Heart right ventricle (tissue), 16 donors: Measurements from ENCODE around the gene EGFLAM. TPM values are rescaled to one million over a fixed set of nuclear protein-coding genes. Genes with fewer than 3 reads are reported as not detected.

Source experiments
- ATAC-seq, 8 donors: fragments of 200-7000 bp; cut with Tn5 transposase; one replicate each; pipeline ENCODE4 v1.9.1; 2020; ENCODE audit warnings: mild to moderate bottlenecking in 8 of 8, moderate library complexity in 8 of 8, moderate number of reproducible peaks in 1 of 8
- DNase-seq, 2 donors: peaks; one replicate each; pipeline ENCODE4 v3.0.0-alpha.2; 2020
- H3K27ac ChIP-seq, 10 donors: fragments of 200-600 bp; sonication (generic) in 2 of 10; one replicate each; pipeline versions ENCODE4 v1.5.0 to v1.8.0; 2020 to 2022; ENCODE audit warnings: mild to moderate bottlenecking in 3 of 10
- H3K27me3 ChIP-seq, 7 donors: fragments of 200-600 bp; one replicate each; pipeline ENCODE4 v1.8.0; 2021 to 2022; ENCODE audit warnings: mild to moderate bottlenecking in 2 of 7
- H3K36me3 ChIP-seq, 9 donors: fragments of 200-600 bp; sonication (generic) in 1 of 9; one replicate each; pipeline versions ENCODE4 v1.5.0 to v1.8.0; 2020 to 2022; ENCODE audit warnings: mild to moderate bottlenecking in 2 of 9
- H3K4me1 ChIP-seq, 9 donors: fragments of 200-600 bp; sonication (generic) in 1 of 9; one replicate each; pipeline versions ENCODE4 v1.5.0 to v1.8.0; 2020 to 2022; ENCODE audit warnings: mild to moderate bottlenecking in 4 of 9
- H3K4me3 ChIP-seq, 10 donors: fragments of 200-600 bp; sonication (generic) in 2 of 10; one replicate each; pipeline versions ENCODE4 v1.5.0 to v1.8.0; 2020 to 2022; ENCODE audit warnings: mild to moderate bottlenecking in 7 of 10, moderate library complexity in 2 of 10
- H3K9me3 ChIP-seq, 11 donors: fragments of 200-600 bp in 10 of 11; sonication (generic) in 2 of 11; one replicate each; pipeline versions ENCODE4 v1.5.0 to v1.8.0; 2013 to 2022; ENCODE audit warnings: mild to moderate bottlenecking in 2 of 11, control low read depth in 1 of 11, moderate library complexity in 1 of 11
- WGBS, 2 donors: extraction: QIAGEN DNeasy Blood & Tissue Kit; methylation state at CpG; one replicate each; pipeline ENCODE4 v1.1.7; 2013; ENCODE audit warnings: inconsistent platforms in 1 of 2; 5-methylcytosine and 5-hydroxymethylcytosine counted together
- intact Hi-C, 10 donors: fragments of 100-400 bp; cut with DNase I; formaldehyde crosslinking; loops; one replicate each; pipeline versions ENCODE4 v1.11.1 to v1.14.2; 2022
- polyA plus RNA-seq, 2 donors: library from polyadenylated mRNA; stranded (reverse); fragments of 200-250 nt; gene quantifications; one replicate each; pipeline ENCODE4 v1.2.3, GENCODE V29; 2013
- total RNA-seq, 10 donors: library from RNA; stranded (reverse); fragmentation: NEBNext Ultra II Directional in 3 of 10; extraction: Animal tissue kit (Norgen Biotek cat#: 25700) in 3 of 10; gene quantifications; one replicate each; pipeline versions ENCODE4 v1.2.1 to v1.2.4, GENCODE V29; 2021 to 2023
- TF ChIP-seq, protein P1 (sequence below), 9 donors: fragments of 200-600 bp; sonication (generic) in 2 of 9; IDR thresholded peaks; one replicate each; pipeline versions ENCODE4 v1.5.0 to v1.8.0; 2021 to 2022; ENCODE audit warnings: antibody characterized with exemption in 9 of 9, mild to moderate bottlenecking in 5 of 9, moderate library complexity in 1 of 9
- donor health status: Arrhythmogenic right ventricular cardiomyopathy.
- donor health status: ischemic (EF 13 %, LVEDD 7.1; RV severe dilation, severe dysfunction).
- donor health status: healthy with polysubstance abuse.
- donor health status: DM: no; HTN: yes; CAD: no.
- donor health status: DM: no; HTN: no; CAD: no.
- donor health status: ischemic (EF 25% LVEDD 6.9; RV normal size, moderate dysfunction).
- donor health status: ischemic (EF 25% LVEDD 5.7; RV mildly dilated, moderate dysfunction).
- donor health status: healthy.
- donor health status: DM: yes; HTN: yes; CAD: no.
- donor health status: Ischemic cardiomyopathy.
- donor health status: ischemic (EF 35%, LVEDD 5.7; RV mildly dilated, moderate dysfunction).
- donor health status: nonischemic (EF 11% LVEDD 7.7; RV severe dilation, severe dysfunction).
- donor health status: DM: yes; HTN: yes; CAD: no.
- donor health status: PGD.
- donor health status: ischemic (EF 29% LVEDD 5.4; RV normal size, mild dysfunction).
- donor health status: nonischemic (EF 23%, LVEDD 6.1; RV moderate dilation, normal function).

Gene EGFLAM
- total and polyA plus RNA-seq, 12 donors = 3.4 to 15.3 (median 7.6) TPM

DNA sequence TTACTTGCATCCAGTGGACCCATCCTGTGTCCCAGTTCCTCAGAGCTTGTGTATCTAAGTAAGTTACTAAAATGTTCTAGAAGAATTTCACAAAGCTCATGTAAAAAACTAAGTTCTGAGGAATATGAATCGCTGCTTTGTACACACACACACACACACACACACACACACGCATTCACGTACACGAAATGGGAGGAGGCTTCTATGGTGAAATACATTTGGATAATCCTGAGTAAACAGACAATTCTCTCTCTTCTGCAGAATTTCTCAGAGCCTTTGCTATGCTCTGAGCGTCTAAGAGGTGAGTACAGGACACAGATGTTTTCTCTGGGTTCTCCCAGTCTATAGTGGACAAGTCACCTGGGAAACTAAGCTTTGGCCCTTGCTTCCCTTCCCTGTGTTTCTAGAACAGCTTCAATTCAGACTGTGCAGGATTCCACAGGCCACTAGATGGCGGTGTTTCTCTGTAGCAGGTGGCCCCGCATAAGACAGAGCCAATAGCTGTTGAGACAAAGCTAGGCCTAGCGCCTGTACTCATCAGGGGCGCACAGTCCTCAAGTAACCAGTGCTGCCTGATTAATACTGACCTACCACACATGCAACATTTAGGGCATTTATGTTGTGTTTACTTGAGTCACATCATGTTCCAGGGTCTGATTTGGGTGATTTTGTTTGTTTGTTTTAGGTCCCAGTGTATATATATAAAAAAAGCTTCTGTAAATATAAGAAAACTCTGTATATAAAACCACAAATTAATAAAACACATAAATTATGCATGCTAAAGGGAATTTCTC lies 183.3 kb downstream of the EGFLAM start:
- WGBS, 2 donors = 27 to 31% methylated on average over 9 of the region's 9 CpGs
- Histone ChIP-seq H3K27ac (no peak overlapping the region), H3K9me3 (no peaks in the 10 kb centered on the region), H3K27me3 (peaks cover 0 to 73% (median 0%) of the 10 kb centered on the region in 7 donors), H3K36me3 (peaks cover 0 to 12% (median 0%) of the 10 kb centered on the region in 9 donors), H3K4me1 (peaks cover 0 to 18% (median 5%) of the 10 kb centered on the region in 9 donors), H3K4me3 (no peak overlapping the region)
- TF ChIP-seq, protein P1, sequence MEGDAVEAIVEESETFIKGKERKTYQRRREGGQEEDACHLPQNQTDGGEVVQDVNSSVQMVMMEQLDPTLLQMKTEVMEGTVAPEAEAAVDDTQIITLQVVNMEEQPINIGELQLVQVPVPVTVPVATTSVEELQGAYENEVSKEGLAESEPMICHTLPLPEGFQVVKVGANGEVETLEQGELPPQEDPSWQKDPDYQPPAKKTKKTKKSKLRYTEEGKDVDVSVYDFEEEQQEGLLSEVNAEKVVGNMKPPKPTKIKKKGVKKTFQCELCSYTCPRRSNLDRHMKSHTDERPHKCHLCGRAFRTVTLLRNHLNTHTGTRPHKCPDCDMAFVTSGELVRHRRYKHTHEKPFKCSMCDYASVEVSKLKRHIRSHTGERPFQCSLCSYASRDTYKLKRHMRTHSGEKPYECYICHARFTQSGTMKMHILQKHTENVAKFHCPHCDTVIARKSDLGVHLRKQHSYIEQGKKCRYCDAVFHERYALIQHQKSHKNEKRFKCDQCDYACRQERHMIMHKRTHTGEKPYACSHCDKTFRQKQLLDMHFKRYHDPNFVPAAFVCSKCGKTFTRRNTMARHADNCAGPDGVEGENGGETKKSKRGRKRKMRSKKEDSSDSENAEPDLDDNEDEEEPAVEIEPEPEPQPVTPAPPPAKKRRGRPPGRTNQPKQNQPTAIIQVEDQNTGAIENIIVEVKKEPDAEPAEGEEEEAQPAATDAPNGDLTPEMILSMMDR (IDR thresholded peaks at IDR 0.05) = peak; percentile 90 to 98 (median 97)
- peak; percentile 91 to 98 (median 95) for ATAC-seq
- peak; percentile 75 to 91 for DNase-seq
- intact Hi-C loops = loop anchor here (1.0 to 10.0 kb wide), 14 partner anchors 103 to 483 kb away; no protein-coding TSS in a partner anchor

DNA sequence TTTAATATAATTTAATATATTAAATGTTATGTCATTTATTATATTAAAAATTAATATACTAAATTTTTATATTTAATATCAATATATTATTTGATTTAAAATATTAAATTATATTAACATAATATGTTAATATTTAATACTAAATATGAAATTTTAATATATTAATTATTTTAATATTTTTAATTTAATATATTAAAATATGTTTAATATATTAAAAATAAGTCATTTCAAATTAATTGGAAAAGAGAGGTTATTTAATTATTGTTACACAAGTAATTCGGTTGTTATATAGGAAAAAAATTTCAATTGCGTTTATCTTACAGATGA lies 183.9 kb downstream of the EGFLAM start:
- Histone ChIP-seq H3K27me3 (peaks cover 0 to 73% (median 0%) of the 10 kb centered on the region in 7 donors), H3K4me3 (no peak overlapping the region), H3K4me1 (peaks cover 0 to 21% (median under 1%) of the 10 kb centered on the region in 9 donors), H3K9me3 (no peaks in the 10 kb centered on the region), H3K36me3 (peaks cover 0 to 12% (median 0%) of the 10 kb centered on the region in 9 donors), H3K27ac (no peak overlapping the region)
- intact Hi-C loops = loop anchor here in 9 of 10 donors (5.0 to 10.0 kb wide), 9 partner anchors 103 to 483 kb away; no protein-coding TSS in a partner anchor
- TF ChIP-seq, protein P1 (IDR thresholded peaks at IDR 0.05) = no peak
- 90 to 94% methylated on average over 2 of the region's 2 CpGs for WGBS, 2 donors
- DNase-seq (no peak), ATAC-seq (no peak)

DNA sequence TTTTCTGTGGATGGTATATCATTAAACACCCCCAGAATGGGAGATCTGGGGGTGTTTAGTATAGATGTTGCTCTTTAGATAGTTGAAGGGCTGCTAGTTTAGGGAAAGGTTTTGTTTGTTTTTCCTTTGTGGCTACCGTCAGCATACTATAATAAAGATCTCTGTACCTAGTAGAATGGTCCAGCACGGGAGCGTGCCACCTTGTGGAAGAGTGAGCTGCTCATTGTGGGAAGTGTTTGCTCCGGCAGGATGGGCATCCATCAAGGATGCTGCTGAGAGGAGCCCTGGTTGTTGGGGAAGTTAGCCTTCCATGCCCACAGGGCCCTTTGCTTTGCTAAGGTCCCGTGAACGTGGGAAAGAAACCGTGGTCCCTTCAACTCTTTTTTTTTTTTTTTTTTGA lies 185.0 kb downstream of the EGFLAM start:
- Histone ChIP-seq H3K4me3 (no peak overlapping the region), H3K9me3 (no peaks in the 10 kb centered on the region), H3K27me3 (peaks cover 0 to 73% (median 0%) of the 10 kb centered on the region in 7 donors), H3K4me1 (peaks cover 0 to 31% (median 9%) of the 10 kb centered on the region in 9 donors), H3K27ac (no peak overlapping the region), H3K36me3 (peaks cover 0 to 6% (median 0%) of the 10 kb centered on the region in 9 donors)
- WGBS, 2 donors = 94 to 96% methylated on average over 7 of the region's 7 CpGs
- TF ChIP-seq, protein P1 (IDR thresholded peaks at IDR 0.05) = no peak
- intact Hi-C loops = loop anchor here in 9 of 10 donors (5.0 to 10.0 kb wide), 9 partner anchors 101 to 481 kb away; no protein-coding TSS in a partner anchor
- DNase-seq = no peak
- ATAC-seq = no peak

DNA sequence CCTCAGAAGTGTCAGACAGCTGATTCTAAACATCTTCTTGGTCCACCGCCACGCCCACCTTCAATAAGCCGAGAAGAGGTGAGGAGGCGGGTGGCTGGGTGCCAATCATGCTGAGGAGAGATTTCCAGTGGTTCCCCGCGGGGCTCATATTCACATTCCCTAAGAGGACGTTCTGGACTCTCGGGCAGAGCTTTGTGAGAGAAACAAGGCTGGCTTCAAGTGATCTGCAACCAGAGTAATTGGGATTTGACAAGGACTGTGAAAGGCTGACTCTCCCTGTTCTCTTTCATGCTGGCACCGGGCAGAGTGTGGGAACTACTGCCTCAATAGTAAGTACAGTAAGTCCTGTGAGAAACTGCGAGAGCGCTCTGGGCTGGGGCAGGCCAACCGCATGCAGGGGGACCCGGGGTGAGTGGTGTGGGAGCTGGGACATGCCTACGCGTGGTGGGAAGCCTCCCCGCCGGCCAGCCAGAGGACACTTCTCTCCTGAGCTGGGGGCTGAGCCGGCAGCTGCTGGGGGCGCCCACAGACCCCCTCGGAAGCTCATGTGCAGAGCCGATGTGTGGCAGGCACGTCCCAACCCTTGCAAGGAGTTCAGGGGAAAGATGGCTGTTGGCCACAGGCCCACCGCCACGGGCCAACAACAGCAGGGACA lies 187.1 kb downstream of the EGFLAM start:
- DNase-seq = peak; percentile 39 to 41
- H3K4me3 ChIP-seq = peak overlapping the region in 9 of 10 donors; percentile 12 to 48 (median 34)
- H3K9me3 ChIP-seq = no peaks in the 10 kb centered on the region
- intact Hi-C loops = loop anchor here in 5 of 10 donors (10.0 kb wide), 4 partner anchors 99 to 479 kb away; no protein-coding TSS in a partner anchor
- H3K27ac ChIP-seq = peak overlapping the region in 9 of 10 donors; percentile 13 to 79 (median 58)
- H3K36me3 ChIP-seq = no peaks in the 10 kb centered on the region
- H3K27me3 ChIP-seq = peaks cover 0 to 71% (median 0%) of the 10 kb centered on the region in 7 donors
- TF ChIP-seq, protein P1 (IDR thresholded peaks at IDR 0.05) = no peak
- WGBS, 2 donors = 60 to 64% methylated on average over 24 of the region's 24 CpGs
- peak in 6 of 8 donors; percentile 13 to 37 (median 23) for ATAC-seq
- peaks cover 0 to 46% (median 15%) of the 10 kb centered on the region in 9 donors for H3K4me1 ChIP-seq
